Activated CD8-positive, alpha-beta memory T cell treated with anti-CD3 and anti-CD28 coated beads for 1 hour (primary cell): ENCODE measurements around the gene MDFI.

Experiments used
- DNase-seq, 2 donors: peaks; one replicate each; pipeline ENCODE4 v3.0.0-alpha.2; 2020; ENCODE audit warnings: low read depth in 1 of 2; ENCODE audit errors: extremely low read depth in 1 of 2

Gene MDFI

GRCh38 chr6:41700463-41701347 lies 62.4 kb downstream of the MDFI start:
- DNase-seq = no peak

- DNase-seq = no peak
These were observed 63.9 kb downstream of the MDFI start for GRCh38 chr6:41702089-41702745.

GRCh38 chr6:41702771-41703494 lies 64.7 kb downstream of the MDFI start:
- no peak for DNase-seq
